Measurements from ENCODE around the gene TBC1D32.

TBC1D32 gene

GRCh38 chr6:121263742-121264141 is 70.5 kb downstream of the TBC1D32 start:
- Histone ChIP-seq H3K4me3 (ENCODE audit: low read depth in 1 of 2, low read length in 1 of 2) (no peak overlapping the region), H3K27ac (no peak overlapping the region), H3K9me3 (no peaks in the 10 kb centered on the region), H3K27me3 (no peaks in the 10 kb centered on the region), H3K36me3 (no peaks in the 10 kb centered on the region), H3K4me1 (ENCODE audit: control insufficient read depth in 1 of 2, insufficient read depth in 1 of 2, low read depth in 1 of 2, low read length in 1 of 2) (no peaks in the 10 kb centered on the region)
- TF ChIP-seq, protein P1, sequence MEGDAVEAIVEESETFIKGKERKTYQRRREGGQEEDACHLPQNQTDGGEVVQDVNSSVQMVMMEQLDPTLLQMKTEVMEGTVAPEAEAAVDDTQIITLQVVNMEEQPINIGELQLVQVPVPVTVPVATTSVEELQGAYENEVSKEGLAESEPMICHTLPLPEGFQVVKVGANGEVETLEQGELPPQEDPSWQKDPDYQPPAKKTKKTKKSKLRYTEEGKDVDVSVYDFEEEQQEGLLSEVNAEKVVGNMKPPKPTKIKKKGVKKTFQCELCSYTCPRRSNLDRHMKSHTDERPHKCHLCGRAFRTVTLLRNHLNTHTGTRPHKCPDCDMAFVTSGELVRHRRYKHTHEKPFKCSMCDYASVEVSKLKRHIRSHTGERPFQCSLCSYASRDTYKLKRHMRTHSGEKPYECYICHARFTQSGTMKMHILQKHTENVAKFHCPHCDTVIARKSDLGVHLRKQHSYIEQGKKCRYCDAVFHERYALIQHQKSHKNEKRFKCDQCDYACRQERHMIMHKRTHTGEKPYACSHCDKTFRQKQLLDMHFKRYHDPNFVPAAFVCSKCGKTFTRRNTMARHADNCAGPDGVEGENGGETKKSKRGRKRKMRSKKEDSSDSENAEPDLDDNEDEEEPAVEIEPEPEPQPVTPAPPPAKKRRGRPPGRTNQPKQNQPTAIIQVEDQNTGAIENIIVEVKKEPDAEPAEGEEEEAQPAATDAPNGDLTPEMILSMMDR (IDR thresholded peaks at IDR 0.05), result no peak

DNA sequence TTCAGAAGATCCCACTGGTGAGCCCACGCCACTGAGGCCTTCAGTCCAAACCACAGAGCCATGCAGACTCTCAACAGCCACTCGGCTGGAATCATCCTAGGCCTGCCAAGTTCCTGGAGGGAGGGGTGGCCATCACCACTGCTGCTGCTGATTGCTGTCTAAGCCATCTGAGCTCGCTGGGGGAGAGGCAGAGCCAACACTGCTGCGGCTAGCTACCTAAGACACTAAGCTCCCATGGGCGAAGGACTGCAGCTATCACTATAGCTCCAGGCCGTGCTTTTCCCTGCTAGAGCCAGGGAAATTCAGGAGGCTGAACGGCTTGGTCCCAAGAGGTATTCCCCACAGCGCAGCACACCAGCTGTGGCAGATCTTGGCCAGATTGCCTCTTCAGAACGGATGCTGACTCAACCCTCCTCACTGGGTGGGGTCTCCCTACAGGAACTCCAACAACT is 73.6 kb downstream of the TBC1D32 start:
- no peak overlapping the region for H3K27ac ChIP-seq
- H3K36me3 ChIP-seq, result no peaks in the 10 kb centered on the region
- TF ChIP-seq, protein P1 (IDR thresholded peaks at IDR 0.05), result no peak
- H3K27me3 ChIP-seq, result no peaks in the 10 kb centered on the region
- no peaks in the 10 kb centered on the region for H3K4me1 ChIP-seq (ENCODE audit: control insufficient read depth in 1 of 2, insufficient read depth in 1 of 2, low read depth in 1 of 2, low read length in 1 of 2)
- no peaks in the 10 kb centered on the region for H3K9me3 ChIP-seq
- H3K4me3 ChIP-seq (ENCODE audit: low read depth in 1 of 2, low read length in 1 of 2), result no peak overlapping the region

GRCh38 chr6:121247386-121247785 is 86.9 kb downstream of the TBC1D32 start:
- TF ChIP-seq, protein P1 (IDR thresholded peaks at IDR 0.05), result no peak
- Histone ChIP-seq H3K27ac (no peak overlapping the region), H3K36me3 (no peaks in the 10 kb centered on the region), H3K4me3 (ENCODE audit: low read depth in 1 of 2, low read length in 1 of 2) (no peak overlapping the region), H3K4me1 (ENCODE audit: control insufficient read depth in 1 of 2, insufficient read depth in 1 of 2, low read depth in 1 of 2, low read length in 1 of 2) (no peaks in the 10 kb centered on the region), H3K9me3 (no peaks in the 10 kb centered on the region), H3K27me3 (no peaks in the 10 kb centered on the region)

- Histone ChIP-seq H3K4me3 (ENCODE audit: low read depth in 1 of 2, low read length in 1 of 2) (no peak overlapping the region), H3K27me3 (no peaks in the 10 kb centered on the region), H3K4me1 (ENCODE audit: control insufficient read depth in 1 of 2, insufficient read depth in 1 of 2, low read depth in 1 of 2, low read length in 1 of 2) (no peaks in the 10 kb centered on the region), H3K27ac (no peak overlapping the region), H3K9me3 (no peaks in the 10 kb centered on the region), H3K36me3 (no peaks in the 10 kb centered on the region)
- TF ChIP-seq, protein P1 (IDR thresholded peaks at IDR 0.05), result no peak
Observed at GRCh38 chr6:121242386-121242785, 91.9 kb downstream of the TBC1D32 start.

DNA sequence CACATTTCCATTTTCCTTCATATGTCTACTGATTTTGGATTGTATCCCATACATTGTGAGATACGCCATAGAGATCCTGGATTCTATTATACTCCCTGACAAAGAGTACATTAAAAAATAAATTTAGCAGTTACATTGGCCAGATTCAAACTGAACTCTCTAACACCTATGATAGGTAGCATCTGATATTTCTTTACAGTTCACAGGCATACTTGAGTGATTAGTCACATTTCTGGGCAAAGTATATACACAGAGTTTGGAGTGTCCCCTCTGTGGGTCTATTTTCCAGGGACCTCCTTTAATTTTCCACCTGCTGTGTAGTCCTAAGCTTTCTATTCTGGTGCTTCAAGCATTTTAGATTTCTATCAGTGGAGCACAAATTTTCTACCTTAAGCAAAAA is 96.4 kb downstream of the TBC1D32 start:
- Histone ChIP-seq H3K27me3 (no peaks in the 10 kb centered on the region), H3K36me3 (no peaks in the 10 kb centered on the region), H3K4me3 (ENCODE audit: low read depth in 1 of 2, low read length in 1 of 2) (no peak overlapping the region), H3K27ac (no peak overlapping the region), H3K4me1 (ENCODE audit: control insufficient read depth in 1 of 2, insufficient read depth in 1 of 2, low read depth in 1 of 2, low read length in 1 of 2) (no peaks in the 10 kb centered on the region), H3K9me3 (no peaks in the 10 kb centered on the region)
- TF ChIP-seq, protein P1 (IDR thresholded peaks at IDR 0.05), result no peak

DNA sequence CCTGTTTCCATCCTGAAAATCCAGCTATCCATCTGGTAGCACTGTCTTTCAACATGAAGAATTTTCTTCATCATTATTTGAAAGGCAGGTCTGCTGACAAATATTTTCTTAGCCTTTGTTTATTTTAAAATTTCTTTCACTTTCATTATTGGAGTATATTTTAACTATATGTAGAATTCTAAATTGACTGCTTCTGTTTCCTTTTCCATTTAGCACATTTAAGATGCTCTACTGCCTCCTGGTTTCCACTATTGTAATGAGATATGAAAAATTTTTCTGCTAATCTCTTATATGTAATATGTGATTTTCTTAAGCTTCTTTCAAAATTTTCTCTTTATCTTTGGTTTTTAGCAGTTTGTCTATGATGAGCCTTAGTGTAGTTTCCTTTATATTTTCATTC is 97.3 kb downstream of the TBC1D32 start:
- H3K4me3 ChIP-seq (ENCODE audit: low read depth in 1 of 2, low read length in 1 of 2), result no peak overlapping the region
- no peaks in the 10 kb centered on the region for H3K4me1 ChIP-seq (ENCODE audit: control insufficient read depth in 1 of 2, insufficient read depth in 1 of 2, low read depth in 1 of 2, low read length in 1 of 2)
- H3K27me3 ChIP-seq, result no peaks in the 10 kb centered on the region
- TF ChIP-seq, protein P1 (IDR thresholded peaks at IDR 0.05), result no peak
- H3K27ac ChIP-seq, result no peak overlapping the region
- H3K36me3 ChIP-seq, result no peaks in the 10 kb centered on the region
- no peaks in the 10 kb centered on the region for H3K9me3 ChIP-seq
